Activated T-helper 1 cell treated with Interleukin-2 at 50 U/mL for 16 hours (primary cell): Measurements from ENCODE around the gene DPYSL4.

Experiments
- DNase-seq: peaks from one replicate; pipeline ENCODE4 v3.0.0-alpha.2; 2020; ENCODE audit warnings: low read depth

DPYSL4 gene

DNA sequence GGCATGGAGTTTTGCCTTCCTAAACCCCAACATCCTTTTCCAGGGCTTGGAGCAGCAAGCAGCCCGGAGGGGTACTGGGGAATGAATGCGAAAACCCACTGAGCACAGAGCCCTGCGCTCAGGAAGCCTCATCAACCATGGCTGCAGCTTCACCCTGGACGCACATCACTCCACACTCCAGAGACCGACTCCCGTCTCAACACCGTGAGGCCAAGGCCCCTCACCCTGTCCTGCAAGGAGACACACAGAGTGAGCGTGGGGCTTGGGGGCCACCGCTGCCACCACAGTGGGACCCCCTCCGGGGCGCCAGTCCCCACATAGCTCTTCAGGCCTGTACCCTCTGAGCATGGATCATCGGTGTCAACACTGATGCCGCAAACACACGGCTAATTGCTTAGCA is 41.9 kb downstream of the DPYSL4 start:
- DNase-seq, result no peak

DNA sequence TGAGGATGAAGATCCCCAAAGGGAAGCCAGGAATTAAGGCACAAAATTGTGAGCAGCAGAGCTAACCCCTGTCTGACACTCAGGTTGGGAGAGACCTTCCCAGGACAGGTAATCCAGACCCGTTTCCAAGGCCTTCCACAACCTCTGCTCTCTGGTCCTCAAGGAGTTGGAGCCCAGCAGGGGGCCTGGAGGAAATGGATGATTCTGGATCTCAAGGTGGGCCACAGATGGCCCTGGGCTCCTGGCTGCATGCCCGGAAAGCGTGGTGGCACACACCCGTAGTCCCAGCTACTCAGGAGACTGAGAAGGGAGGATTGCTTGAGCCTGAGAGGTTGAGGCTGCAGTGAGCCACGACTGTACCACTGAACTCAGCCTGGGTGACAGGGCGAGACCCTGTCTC is 42.3 kb downstream of the DPYSL4 start:
- DNase-seq, result no peak

DNA sequence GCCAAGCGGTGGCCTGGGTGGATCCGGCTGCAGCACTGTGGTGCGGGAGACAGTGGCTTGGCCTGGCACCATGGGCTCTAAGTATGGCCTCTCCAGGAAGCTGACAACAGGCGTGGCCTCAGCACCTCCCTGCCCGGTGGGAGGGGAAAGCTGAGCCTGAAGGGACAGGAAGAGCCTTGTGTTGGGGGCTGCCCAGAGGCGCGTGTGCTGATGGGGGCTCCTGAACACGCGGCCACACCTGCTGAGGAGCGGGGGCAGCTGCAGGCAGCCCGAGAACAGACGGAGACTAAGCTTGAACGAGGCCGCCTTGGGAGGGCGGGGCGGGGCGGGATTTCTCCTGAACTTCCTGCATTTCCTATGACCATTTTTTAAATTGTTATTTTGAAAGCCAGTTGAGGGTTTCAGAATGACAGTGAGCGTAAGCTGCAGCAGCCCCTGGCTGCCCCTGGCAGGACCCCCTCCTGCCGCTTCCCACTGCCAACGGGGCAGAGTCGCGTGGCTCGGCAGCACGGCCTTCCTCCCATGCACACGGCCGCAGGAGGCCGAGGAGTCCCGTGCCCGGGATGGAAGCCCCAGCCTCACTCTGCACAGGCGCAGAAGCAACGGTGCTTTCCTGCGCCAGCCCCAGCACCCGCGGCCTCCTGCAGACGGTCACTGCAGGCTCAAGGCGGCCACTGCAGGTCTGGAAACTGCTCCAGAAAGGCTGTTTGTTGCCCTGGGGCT is 43.2 kb downstream of the DPYSL4 start:
- no peak for DNase-seq

DNA sequence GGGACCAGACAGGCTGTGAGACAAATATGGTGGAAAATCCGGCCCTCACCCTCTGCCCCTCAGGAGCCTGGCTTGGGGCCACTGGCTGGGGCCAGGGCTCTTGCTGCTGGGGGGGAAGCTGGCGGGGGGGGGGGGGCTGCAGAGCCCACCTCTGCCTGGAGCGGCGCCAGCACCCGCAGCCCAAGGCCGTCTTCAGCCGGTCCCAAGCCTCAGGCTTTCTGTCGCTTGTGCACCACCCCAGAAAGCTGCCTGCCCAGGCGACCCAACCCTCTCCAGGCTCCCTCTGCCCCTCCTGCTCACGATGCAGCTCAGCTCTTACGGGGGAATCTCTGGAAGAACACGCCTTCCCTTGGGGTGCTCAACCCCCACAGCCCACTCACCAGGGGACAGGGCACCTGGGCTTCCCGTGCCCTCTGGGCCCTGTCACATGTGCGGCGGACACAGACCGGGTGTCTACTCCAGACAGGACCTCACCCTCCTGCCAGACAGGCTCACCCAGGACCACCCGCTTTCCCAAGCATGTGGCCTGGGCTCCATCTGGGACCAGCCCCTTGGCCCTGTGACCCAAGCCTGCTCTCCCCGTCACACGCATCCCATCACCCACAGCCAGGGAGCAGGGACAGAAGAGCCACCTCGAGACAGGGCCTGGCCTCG is 43.9 kb downstream of the DPYSL4 start:
- no peak for DNase-seq

DNA sequence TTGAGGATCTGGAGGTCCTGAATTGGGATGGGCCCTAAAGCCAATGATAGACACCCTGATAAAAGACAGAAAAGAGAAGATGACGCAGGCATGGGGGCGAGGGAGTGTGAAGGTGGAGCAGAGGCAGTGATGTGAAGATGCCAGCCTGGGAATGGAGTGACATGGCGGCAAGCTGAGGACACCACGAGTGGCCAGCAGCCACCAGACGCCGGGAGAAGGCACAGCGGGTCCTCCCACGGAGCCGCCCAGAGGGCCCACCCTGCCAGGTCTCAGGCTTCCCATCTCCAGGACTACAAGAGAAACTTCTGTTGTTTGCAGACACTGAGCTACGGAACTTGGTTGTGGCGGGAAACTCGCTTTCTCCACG is 44.9 kb downstream of the DPYSL4 start:
- no peak for DNase-seq

DNA sequence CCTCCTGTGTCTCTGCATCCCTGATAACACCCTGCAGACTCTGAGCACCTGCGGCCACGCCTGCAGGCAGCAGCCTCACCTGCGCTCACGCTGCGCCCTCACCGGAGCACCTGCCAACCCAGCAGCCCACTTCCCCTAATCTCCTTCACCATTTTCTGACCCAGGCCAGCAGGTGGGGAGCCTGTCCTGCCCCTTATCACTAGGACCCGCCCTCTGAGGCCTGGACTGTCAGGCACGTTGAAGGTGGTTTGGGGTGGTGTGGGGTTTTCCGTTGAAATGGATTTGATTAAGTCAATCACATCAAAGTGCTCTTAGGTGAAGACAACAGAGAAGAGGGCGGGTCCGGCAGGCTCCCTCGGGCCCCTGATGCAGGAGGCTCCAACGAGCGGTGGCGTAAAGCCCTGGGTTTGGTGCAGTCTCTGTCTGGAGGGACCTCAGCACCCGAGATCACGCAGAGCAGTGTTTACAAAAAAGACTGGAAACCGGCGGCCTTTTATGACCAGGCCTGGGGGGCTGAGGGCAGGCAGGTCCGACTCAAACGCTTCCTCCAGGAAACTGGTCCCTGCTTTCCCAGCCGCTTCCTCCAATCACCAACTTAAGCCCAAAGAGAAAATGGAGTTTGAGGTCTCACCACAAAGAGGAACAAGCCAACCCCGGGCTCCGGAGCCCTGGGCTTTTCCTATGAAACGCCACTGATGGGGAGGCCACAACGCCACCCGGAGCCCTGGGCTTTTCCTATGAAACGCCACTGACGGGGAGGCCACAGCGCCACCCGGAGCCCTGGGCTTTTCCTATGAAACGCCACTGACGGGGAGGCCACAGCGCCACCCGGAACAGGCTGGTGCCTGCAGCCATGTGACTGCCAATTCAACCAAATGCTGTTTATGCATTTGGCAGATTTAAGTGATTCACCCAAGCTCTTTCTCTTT is 45.5 kb downstream of the DPYSL4 start:
- DNase-seq, result no peak

DNA sequence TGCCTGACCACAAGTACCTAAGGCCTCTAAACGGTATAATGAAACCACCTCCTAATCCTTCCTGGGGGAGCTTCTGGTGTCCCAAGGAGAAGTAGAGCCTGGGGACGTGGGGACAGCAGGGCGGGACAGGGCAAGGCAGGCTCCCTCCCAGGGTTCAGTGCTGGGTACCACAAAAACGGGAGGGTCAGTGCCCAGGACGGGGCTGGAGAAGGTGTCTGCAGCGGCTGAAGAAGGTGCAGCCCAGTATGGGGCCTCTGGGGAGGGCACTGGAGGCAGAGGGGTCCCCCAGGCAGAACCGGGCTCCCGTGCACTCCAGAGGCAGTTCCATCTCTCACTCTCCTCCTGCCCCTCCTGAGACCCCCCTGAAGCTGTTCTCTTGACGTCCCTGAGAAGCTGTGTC is 46.2 kb downstream of the DPYSL4 start:
- DNase-seq, result no peak

DNA sequence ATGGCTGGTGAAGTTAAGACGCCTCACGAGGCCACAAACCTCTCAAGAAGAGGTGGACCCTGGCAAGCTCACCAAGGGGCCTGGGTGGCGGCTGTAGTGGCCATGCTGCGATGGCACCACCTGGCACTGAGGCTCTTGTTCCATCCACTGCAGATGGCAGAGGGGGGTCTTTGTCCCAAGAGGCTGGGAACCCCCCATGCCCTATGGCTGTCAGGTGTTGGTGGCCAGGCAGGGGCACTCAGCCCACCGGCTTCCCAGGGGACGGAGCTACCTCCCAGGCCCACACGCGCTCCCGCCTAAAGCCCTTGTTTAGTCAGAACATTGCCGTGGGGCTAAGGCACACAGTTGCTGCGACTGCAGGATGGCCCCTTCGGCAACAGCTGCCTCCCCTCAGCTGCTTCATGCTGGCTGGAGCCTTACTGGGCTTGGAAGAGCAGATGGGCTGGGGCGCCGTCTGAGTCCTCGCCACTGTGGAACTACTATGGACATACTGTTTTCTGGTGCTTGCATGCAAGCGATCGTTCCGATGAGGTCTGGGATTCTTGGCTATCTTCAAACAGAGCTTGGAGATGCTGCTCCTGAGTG is 46.8 kb downstream of the DPYSL4 start:
- no peak for DNase-seq

DNA sequence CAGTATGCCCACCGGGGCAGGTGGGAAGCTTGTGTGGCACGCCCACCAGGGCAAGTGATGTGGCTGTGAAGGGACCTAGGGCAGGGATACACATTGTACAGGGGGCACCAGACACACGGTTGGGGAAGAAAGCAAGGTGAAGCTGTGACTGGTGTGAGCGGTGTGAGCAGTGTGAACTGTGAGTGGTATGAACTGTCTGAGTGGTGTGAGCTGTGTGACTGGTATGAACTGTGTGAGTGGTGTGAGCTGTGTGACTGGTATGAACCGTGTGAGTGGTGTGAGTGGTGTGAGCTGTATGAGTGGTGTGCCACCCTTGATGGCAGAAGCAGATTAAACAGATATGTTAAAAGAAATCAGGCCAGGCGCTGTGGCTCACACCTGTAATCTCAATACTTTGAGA is 48.1 kb downstream of the DPYSL4 start:
- DNase-seq, result no peak

DNA sequence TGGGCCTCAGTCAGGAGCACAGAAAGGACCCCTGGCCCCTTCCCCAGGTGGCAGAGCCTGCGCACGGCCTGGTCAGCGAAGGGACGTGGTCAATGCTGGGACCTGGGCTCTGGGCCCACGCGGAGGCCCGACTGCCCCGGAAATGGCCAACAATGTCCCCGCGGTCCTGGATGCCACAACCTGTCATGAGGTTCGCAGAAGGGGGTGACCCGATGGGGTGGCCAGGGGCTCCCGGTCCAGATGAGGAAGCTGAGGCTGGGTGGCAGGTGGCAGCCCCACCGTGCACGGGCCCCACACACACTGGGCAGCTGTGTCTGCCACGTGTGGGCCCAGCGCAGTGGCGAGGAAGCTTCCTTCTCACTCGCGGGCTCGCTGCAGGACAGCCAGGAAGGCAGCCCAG is 49.4 kb downstream of the DPYSL4 start:
- no peak for DNase-seq

DNA sequence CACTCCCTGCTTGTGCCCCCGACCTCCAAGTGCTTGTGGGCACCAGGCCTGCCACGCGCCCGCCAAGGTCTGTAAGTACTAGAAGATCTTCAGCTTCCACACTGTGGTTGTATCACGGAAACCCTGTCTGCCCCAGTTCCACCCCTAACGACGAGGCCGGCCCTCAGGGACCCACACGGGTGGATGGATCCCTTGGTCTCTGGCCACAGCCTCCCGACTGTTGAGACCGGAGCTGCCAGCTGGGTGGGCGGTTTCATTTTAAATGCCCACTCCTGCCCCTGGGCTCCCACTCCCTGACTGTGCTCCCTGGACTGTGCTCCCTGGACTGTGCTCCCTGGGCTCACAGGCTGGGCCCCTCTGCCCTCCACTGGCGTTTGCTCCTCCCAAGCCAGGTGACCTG is 50.1 kb downstream of the DPYSL4 start:
- DNase-seq, result no peak

DNA sequence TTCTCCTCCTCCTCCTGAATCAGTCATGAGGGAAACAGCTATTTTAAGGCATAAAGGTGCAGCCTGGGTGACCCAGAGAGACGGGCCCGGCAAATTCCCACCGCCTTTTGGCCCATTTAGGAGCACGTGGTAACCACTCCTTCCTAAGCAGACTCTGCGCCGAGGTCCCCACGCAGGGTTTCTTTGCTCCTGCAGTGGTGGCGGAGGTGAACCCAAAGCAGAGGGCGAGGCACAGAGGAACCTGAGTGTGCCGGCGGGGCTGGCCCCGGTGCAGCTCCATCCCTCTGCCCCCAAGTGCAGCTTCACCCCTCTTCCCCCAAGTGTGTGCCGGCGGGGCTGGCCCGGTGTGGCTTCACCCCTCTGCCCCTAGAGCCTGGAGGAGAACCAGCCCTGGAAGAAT is 50.6 kb downstream of the DPYSL4 start:
- no peak for DNase-seq

DNA sequence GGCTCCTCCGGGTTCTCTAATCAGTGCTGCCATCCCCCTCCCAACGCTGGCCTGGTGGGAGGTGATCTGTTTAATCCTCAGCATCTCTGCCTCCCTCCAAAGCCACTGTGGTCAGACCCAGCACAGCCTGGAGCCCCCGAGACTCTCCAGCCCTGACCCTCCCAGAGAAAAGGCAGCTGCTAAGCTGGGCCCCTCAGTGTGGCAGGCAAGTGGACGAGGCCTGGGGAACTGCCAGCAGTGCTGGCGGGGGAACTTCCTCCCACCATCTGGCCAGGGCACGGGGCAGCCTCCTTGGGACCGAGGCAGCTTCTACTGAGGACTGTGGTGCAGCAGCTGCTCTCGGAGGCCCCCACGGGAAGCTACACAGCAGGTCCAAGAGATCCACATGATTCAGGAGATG is 51.1 kb downstream of the DPYSL4 start:
- DNase-seq, result no peak

DNA sequence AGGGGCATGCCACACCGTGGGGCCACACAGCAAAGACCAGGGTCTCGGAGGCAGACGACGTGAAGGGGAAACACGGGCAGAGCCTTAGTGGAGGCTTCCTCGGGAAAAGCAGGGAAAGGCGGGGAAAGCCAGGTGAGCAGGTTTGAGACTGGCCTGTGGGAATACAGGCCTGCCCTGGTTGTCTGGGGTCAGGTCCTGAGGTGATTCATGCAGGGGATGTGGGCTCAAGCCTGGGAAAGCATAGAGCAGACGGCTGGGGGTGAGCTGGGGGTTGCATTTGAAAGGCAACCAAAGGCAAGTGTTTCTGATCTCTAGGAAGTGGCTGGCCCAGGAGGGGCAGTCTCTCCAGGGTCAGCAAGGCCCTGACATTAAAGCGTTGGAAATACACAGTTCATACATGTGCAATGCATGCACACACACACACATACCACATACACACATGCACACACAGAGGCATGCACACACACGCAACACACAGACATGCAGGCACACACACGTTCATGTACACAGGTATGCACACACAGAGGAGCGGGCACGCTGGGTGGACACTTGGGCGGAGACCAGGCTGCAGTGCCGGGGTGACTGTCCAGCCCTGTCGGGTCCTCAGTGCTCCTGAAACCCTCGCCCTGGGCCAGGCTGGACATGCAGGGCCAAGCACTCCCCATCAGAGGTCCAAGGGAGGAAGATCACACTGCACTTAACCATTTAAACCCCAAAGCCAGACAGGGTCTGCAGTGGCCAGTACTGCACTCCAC is 51.8 kb downstream of the DPYSL4 start:
- no peak for DNase-seq

DNA sequence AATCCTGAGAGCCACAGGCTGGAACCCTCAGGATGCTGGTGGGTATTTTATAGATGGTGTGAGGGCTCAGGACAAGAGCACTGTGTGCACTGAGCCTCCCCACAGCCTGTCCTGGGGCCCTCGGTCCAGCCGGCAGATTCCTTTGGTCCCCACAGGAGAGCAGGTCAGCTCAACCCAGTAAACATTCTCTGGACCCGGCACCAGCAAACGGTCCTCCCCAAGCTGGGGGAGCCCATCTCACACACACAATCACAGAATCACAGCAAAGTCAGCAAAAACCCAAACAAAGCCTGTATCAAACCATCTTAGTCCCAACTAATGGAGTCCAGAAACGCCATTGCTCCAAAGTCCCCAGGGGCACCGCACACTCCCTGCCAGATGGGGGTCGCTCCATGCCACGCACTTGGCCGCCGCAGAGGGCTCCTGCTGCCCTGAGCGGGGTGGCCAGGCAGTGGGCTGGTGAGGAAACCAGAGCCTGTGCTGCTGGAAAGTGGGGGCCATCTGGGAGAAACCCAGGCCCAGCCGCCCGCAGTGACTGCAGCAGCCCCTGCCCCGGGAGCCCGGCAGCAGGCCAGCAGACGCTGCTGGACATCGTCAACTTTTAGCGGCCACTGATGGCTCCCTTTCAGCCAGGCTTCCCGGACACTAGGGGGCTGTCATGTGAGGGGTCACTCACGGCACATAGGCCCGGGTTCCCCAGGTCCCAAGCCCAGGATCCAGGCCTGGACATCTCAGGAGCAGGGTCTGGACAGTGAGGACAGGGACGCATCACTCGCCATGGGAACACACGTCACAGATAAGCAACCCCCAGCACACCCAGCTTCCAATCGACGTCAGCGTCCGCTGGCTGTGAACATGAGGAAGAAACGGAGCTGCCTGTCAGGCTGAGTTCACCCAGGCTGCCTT is 52.6 kb downstream of the DPYSL4 start:
- no peak for DNase-seq

DNA sequence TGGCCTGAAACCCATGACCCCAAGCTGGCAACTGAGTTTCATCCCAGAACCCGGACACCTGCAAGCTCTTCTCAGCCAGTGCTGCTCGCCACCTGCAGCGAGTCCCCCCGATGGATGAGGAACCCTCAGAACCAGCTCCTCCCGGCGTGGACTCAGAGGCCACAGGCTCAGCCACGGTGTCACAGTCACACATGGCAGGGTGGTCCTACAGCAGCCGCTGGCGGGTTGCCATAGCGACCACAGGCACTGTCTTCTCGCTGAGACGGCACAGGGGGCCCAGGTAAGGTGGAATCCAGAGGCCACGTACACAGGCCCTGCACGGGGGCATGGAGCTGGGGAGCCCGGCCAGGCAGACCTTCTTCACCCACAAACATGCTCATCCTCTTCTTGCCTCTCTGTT is 53.4 kb downstream of the DPYSL4 start:
- DNase-seq, result no peak

DNA sequence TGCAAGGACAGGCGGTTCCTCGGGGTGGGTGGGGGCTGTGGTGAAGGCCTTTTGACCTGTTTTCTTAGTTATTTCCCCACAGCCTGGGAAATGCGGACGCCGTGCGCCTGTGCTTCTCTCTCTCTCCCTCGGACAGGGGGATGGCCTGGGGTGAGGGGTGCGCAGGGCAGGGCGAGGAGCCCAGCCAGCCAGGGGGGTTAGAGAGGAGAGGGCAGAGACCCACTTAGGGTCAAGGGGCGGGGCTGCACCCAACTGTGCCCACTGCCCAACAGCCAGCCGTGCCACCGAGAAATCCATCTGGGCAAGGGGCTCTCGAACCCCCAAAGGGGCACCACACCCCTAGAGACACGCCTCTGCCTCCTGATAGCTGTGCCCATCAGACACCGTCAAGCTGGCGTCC is 53.8 kb downstream of the DPYSL4 start:
- DNase-seq, result no peak

DNA sequence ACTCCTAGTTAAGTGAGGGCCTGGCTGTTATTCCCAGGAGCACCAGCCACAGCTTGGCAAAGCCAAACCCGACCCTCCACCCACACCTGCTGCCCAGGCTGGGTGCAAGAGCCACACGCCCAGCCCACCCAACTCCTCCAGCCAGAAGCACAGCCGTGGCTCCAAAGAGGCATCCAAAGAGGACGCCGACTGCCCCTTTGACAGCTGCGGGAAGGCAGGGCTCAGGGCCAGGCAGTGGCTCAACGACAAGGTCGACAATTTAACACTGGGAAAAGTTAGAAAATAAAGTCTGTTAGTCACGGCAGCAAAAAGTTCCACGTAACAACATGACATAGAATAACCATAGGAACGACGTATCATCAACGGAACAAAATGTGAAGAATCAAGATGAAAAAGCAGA is 54.3 kb downstream of the DPYSL4 start:
- no peak for DNase-seq

DNA sequence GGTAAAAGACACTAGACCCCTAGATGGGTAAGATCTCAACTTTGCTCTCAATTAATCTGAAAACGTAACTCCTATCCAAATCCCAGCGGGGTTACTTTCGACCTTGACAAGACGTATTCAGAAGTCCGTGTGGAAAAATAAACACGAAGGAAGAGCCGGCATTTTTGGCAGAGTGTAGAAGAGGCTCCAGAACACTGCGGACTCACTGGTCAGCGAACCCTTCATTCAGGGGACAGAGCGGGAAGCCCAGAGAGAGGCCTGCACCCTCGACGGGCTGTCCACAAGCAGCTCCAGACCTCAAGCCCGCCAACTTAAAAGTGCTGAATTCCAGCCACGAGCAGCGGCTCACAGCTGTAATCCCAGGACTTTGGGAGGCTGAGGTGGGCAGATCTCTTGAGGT is 54.7 kb downstream of the DPYSL4 start:
- DNase-seq, result no peak

DNA sequence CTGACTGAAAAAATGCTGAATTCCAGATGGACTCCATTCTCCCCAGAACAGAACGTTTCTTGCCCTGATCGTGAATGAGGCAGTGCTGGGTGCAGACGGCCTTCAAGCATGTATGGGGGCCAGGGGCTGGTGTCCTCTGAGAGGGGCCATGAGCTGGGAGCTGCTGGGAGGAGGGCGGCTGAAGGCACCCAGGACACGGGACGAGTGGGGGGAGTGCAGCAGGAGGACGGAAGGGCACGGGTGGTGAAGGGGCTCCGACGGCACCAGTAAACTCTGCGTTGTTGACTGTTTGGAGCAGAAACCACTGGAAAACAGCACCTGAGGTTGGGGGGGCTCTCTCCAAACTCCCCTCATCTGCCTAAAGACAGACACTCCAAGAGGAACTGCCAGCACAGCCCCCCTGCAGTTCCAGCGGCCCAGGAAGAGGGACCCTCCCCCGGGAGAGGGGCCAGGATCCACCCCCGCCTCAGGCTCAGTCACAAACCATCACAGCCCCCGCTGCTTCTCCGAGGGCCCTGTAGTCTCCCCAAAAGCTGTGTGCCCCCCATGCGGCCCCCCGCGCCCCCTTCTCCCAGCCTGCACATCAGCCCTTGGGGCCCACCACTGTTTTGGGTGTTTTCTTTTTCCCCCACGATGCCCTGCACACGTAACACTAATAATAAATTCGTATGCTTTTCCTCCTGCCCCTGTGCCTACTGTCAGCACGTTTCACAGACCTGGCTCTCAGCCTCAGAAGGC is 55.5 kb downstream of the DPYSL4 start:
- no peak for DNase-seq
